NOMO-1 treated with DMSO at 0.1 percent for 48 hours (cell line): Measurements from ENCODE around the gene FAM25G.
"Not testable (repeated sequence)": the region's sequence is repeated elsewhere in the genome, so short reads cannot be mapped to it uniquely, and the experiment has no call there.

Experiments
- DNase-seq: peaks from one replicate; lab custom pipeline; 2025; ENCODE audit not compliant: unreplicated experiment; lab: John Stamatoyannopoulos, UW

FAM25G gene

GRCh38 chr10:47465216-47465917, 26.1 kb downstream of the FAM25G start:
- DNase-seq, result not testable (repeated sequence)

GRCh38 chr10:47462577-47463358, 28.7 kb downstream of the FAM25G start:
- DNase-seq, result not testable (repeated sequence)

GRCh38 chr10:47461261-47461687, 30.2 kb downstream of the FAM25G start:
- peak; percentile 24 for DNase-seq

- no peak for DNase-seq
Measured at GRCh38 chr10:47458466-47459154, 32.9 kb downstream of the FAM25G start.

GRCh38 chr10:47457826-47458225, 33.7 kb downstream of the FAM25G start:
- DNase-seq, result no peak

- DNase-seq, result no peak
Measured at GRCh38 chr10:47457528-47457820, 34.0 kb downstream of the FAM25G start.

- DNase-seq, result no peak
Measured at GRCh38 chr10:47456794-47457527, 34.5 kb downstream of the FAM25G start.

GRCh38 chr10:47456079-47456785, 35.3 kb downstream of the FAM25G start:
- no peak for DNase-seq

- not testable (repeated sequence) for DNase-seq
Measured at GRCh38 chr10:47455350-47456078, 36.0 kb downstream of the FAM25G start.

- DNase-seq, result no peak
Measured at GRCh38 chr10:47454780-47455058, 36.8 kb downstream of the FAM25G start.

GRCh38 chr10:47454008-47454779, 37.3 kb downstream of the FAM25G start:
- DNase-seq, result no peak

- DNase-seq, result no peak
Measured at GRCh38 chr10:47453141-47454007, 38.1 kb downstream of the FAM25G start.

- DNase-seq, result no peak
Measured at GRCh38 chr10:47452495-47453140, 38.9 kb downstream of the FAM25G start.

- no peak for DNase-seq
Measured at GRCh38 chr10:47451998-47452494, 39.5 kb downstream of the FAM25G start.

GRCh38 chr10:47451273-47451997, 40.1 kb downstream of the FAM25G start:
- no peak for DNase-seq

GRCh38 chr10:47450442-47450841, 41.1 kb downstream of the FAM25G start:
- no peak for DNase-seq

- DNase-seq, result no peak
Measured at GRCh38 chr10:47449979-47450378, 41.5 kb downstream of the FAM25G start.
